CD4-positive, alpha-beta T cell treated with Interleukin-6 at 100 ng/mL for 8 hours (primary cell): Measurements from ENCODE around the gene OSBP.
A peak's percentile ranks its signal among the peaks of the same experiment; 100 is the strongest.
"Not testable (repeated sequence)": the region's sequence is repeated elsewhere in the genome, so short reads cannot be mapped to it uniquely, and the experiment has no call there.

Experiments
- DNase-seq: peaks from one replicate; pipeline ENCODE4 v3.0.0-alpha.2; 2020; ENCODE audit warnings: mixed read lengths, low spot score

The OSBP gene

DNA sequence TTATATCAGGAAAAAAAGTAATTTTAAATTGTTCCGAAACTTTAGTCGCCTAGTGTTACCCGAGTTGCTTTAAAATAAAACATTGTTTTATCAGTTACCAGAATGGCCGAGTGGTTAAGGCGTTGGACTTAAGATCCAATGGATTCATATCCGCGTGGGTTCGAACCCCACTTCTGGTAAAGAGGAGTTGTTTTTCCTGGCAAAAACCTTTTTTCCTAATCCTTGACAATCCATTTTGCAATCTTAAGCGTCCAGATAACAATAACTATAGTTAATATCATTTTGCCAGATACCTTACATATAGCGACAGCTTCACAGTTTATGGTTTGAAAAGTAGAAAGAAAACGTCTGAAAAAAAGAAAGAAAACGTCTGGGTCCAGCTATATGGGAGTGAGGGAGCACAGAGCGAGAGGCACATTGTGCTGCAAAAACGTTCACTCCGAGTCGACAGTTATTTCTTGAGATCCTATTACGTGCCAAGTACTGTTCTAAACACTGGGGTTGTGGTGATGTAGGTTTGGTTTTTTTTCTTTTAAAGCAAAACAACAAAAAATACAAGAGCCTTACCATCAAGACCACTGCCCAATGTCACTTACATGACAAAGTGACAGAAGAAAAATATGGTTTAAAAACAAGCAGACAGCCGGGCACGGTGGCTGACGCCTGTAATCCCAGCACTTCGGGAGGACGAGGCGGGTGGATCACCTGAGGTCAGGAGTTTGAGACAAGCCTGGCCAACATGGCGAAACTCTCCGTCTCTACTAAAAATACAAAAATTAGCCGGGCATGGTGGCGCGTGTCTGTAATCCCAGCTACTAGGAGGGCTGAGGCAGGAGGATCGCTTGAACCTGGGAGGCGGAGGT lies 63.7 kb downstream of the OSBP start:
- no peak for DNase-seq

DNA sequence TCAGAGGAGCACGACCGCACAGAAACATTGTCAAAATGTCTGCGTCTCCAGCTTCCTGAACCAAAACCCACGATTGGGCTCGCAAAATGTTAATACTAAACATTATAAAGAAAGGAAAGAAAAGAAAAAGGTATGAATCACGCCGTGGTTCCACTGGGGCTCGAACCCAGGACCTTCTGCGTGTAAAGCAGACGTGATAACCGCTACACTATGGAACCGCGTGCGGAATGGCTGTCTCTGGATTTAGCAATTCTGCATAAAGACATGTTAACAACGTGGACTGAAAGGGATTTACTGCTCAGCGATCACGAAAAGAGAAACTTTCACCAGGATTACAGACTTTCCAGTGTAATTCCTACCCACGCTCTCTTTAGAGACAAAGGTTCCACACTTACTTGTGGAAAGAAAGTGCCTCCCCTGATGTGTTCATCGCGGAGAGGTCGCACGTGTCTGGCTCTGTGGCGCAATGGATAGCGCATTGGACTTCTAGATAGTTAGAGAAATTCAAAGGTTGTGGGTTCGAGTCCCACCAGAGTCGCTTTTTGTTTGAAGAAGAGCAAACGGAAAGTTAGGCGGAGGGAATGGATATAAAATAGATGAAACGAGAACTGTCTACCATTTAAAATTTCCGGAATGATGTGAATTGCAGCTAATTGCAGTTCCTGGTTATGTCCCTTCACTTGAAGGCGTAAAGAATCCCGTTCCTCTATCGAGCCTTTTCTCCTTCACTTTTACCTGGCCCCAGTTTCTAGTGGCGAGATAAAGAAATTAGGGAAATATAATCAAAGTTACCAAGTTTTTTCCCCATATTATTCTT lies 64.5 kb downstream of the OSBP start:
- peak; percentile 74 for DNase-seq

DNA sequence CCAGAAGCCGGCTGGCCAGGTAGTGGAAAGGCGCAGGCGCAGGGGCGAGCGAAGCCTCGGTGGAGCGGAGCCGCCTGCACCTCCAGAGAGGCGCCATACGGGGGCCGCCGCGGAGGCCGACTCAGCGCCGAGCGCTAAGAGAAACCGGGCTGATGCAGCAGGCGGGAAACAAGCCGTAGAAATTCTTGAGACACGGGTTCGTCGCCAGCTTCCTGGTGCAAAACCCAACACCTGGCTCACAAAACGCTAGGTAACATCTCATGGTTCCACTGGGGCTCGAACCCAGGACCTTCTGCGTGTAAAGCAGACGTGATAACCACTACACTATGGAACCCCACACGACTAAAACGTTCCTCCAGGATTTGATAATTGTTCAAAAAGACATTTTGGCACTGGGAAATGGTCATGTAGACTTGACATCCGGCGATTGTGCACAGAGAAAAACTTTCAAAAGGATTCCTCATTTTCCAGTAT lies 65.2 kb downstream of the OSBP start:
- DNase-seq: peak; percentile 84

DNA sequence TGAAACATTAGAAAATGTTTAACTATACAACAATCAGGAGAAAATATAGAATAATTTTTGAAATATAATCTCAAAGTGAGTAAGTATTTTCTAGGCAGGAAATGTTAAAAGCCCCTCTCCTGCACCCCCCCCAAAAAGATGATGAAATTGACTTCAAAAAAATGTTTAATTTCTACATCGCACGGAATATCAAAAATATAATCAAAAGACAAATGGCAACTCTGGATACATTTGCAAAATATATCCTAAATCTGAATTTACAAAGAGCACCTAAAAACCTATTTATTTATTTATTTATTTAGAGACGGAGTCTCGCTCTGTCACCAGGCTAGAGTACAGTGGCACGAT lies 67.3 kb downstream of the OSBP start:
- no peak for DNase-seq

DNA sequence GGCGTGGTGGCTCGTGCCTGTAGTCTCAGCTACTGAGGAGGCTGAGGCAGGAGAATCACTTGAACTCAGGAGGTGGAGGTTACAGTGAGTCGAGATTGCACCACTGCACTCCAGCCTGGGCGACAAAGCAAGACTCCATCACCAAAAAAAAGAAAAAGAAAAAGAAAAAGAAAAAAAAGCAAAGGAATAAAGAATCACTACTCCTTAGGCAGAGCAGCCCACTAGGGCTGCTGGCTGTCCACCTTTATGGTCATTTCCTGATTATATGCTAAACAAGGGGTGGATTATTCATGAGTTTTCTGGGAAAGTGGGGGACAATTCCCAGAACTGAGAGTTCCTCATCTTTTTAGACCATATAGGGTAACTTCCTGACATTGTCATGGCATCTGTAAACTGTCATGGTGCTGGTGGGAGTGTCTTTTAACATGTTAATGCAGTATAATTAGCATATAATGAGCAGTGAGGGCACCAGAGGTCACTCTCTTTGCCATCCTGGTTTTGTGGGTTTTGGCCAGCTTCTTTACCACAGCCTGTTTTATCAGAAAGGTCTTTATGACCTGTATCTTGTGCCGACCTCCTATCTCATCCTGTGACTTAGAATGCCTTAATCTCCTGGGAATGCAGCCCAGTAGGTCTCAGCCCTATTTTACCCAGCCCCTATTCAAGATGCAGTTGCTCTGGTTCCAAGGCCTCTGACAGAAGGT lies 67.8 kb downstream of the OSBP start:
- not testable (repeated sequence) for DNase-seq

DNA sequence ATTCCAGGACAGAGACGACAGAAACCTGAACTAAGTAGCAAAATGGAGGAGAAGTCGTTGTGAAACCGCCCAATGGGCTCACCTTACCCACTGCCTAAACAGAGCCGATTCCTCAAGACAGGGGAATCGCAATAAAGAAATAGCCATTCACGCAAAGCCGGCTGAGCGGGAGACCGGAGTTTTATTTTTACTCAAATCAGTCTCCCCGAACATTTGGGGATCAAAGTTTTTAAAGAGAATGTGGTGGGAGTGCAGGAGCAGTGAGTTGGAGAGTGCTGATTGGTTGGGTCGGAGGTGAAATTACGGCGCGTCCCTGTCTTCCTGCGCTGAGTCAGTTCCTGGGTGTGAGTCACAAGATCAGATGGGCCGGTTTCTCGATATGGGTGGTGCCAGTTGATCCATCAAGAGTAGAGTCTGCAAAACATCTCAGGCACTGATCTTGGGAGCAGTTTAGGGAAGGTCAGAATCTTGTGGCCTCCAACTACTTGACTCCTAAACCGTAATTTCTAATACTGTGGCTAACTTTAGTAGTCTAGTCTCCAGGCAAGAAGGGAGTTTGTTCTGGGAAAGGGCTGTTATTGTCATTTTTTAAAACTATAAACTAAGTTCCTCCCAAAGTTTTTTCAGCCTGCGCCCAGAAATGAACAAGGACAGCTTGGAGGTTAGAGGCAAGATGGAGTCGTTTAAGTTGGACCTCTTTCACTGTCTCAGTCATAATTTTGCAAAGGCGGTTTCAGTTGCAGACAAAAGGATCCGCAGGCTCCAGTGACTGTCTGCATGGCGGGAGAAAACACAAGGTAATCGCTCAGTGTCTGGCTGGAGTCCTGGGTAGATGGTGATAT lies 70.2 kb downstream of the OSBP start:
- no peak for DNase-seq

DNA sequence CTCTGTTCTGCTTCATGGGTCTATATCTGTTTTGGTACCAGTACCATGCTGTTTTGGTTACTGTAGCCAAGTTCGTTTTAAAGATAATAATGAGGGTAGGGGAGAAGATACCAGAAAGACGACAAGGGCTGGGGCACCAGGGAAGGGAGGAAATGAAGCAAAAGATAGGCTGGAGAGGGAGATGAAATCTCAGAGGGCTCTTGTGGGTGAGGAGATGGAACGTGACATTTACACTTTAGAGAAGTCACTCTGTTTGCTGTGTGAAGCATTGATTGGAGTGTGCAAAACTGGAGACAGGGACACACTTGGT lies 70.8 kb downstream of the OSBP start:
- no peak for DNase-seq

DNA sequence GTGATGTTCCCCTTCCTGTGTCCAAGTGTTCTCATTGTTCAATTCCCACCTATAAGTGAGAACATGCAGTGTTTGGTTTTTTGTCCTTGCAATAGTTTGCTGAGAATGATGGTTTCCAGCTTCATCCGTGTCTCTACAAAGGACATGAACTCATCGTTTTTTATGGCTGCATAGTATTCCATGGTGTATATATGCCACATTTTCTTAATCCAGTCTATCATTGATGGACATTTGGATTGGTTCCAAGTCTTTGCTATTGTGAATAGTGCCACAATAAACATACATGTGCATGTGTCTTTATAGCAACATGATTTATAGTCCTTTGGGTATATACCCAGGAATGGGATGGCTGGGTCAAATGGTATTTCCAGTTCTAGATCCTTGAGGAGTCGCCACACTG lies 71.9 kb downstream of the OSBP start:
- DNase-seq: not testable (repeated sequence)

DNA sequence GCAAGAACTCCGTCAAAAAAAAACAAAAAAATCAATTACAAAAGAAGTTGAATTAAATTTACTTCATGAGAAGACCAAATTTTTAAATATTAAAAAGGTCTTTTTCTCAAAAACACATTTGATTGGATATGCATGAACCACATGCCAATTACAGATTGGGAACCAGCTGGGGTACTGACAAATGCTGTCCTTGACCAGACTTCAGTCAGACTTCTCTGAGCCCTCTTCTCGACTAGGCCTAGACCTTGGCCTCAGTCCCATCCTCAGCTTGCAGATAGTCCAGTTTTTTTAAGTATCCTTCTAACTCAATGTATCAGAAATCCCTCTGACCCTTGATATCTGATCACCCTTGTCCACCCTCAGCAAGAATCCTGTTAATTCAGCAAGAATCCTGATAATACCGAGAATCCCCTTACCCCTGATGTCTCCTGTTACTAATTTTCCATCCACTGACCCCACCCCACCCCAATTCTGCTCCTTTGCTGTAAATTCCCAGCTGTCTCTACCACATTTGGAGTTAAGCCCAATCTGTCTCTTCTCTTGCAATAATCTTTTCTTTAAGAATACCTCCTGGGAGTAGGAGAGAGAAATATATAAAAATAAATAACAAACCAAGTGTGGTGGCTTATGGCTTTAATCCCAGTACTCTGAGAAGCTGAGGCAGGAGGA lies 73.3 kb downstream of the OSBP start:
- no peak for DNase-seq

DNA sequence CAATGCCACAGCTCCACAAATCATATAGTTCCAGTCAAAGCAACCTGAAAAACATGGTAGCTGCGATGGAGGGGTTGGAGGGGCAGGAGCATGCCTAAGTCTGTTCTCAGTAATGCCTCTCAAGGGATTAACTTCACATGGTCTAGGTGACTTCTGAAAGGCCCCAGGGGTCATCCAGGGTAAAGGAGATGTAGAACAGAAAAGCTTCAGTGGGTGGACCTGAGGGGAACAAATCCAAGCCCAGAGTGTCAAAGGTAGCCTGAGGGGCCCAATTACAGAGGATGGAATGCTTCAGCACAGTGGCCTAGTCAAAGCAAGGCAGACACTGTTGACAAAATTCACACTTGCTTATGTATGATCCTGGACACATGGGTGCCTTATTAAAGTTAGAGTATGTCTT lies 80.9 kb downstream of the OSBP start:
- no peak for DNase-seq

DNA sequence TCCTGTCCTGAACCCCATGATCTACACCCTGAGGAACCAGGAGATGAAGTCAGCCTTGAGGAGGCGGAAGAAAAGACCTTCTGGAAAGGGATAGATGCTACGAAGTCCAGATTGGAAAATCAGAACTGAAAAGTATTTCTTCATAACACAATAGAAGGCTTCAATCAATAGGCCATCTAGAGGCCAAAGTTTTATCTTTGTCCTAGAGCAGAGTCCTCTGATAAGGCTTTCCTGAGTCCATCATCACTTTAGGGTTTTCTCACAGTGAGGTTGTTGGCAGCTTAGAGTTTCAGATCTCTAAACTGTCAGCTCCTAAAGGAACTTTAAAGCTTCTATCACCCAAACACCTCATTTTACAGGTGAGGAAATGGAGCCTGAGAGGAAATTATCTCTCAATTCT lies 83.0 kb downstream of the OSBP start:
- no peak for DNase-seq

DNA sequence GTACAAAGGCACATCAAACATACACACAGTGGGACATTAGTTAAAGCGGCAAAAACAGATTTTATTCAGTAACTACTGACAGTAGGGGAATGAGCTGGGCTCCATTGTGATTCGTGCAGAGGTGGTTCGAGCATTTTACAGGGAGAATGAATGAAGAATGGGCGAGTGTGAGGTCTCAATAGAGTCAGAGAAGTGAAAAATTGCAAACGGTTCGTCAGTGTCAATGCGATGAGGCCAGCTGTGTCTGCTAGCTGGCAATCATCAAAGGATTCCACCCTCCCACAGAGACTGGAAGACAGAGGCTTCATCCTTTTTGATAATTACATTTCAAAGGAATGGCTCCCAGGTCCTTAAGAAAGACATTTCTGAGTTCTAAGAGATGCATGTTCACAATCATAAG lies 86.9 kb downstream of the OSBP start:
- DNase-seq: no peak
